Nephron progenitor cell (in vitro differentiated cells): ENCODE measurements around the gene CP.

Source experiments
- DNase-seq: peaks from one replicate; pipeline ENCODE4 v3.0.0; 2021
- H3K27ac Mint-ChIP-seq: 2 replicates; pipeline ENCODE4 v1.8.0; 2021; ENCODE audit warnings: mild to moderate bottlenecking, moderate library complexity, mixed read lengths
- H3K27me3 Mint-ChIP-seq: 2 replicates; pipeline ENCODE4 v1.8.0; 2021; ENCODE audit warnings: mild to moderate bottlenecking, low read depth, mixed read lengths; ENCODE audit not compliant: poor library complexity
- H3K36me3 Mint-ChIP-seq: 2 replicates; pipeline ENCODE4 v1.8.0; 2021; ENCODE audit warnings: low read depth, mixed read lengths
- H3K4me1 Mint-ChIP-seq: 2 replicates; pipeline ENCODE4 v1.8.0; 2021; ENCODE audit warnings: mixed read lengths
- H3K4me3 Mint-ChIP-seq: 2 replicates; pipeline ENCODE4 v1.8.0; 2021; ENCODE audit warnings: mild to moderate bottlenecking, moderate library complexity, mixed read lengths
- H3K9me3 Mint-ChIP-seq: 2 replicates; pipeline ENCODE4 v1.8.0; 2021; ENCODE audit warnings: mild to moderate bottlenecking, moderate library complexity, mixed read lengths
- TF ChIP-seq, protein P1 (sequence below): fragments of 200-600 bp; sonication (generic); IDR thresholded peaks from 2 replicates; pipeline ENCODE4 v1.5.0; 2021; ENCODE audit warnings: antibody characterized with exemption

CP gene

DNA sequence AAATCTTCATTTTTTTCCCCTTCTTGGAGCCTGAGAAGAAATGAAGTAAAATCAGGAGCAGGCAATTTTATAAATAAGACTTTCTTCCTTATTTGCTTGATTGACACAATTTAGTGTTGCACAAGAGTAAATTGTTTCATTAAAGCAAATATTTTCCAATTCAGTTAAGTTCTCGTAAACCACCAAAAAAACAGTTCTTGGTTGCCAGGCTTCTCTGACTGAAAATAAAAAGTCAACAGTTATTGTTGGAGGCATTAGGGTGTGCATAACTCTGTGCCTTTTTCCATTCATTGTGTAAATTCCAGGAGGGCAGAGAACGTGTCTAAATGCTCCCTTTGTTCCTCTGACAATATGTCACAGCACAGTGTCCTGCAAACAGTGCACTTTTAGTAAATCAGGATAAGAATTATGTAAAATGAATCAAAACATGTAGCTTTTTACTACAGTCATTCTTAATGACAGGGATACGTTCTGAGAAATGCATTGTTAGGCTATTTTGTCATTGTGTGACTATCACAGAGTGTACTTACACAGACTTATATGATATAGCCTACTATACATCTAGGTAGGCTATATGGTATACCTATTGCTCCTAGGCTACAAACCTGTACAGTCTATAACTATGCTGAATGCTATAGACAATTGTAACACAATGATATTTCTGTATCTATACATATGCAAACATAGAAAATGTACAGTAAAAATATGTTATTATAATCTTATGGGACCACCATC lies at the start of gene CP:
TSS of gene CP (minus strand) at position 47 of the 735 bp plus-strand sequence. CDS start at position 10, 37 bp downstream.
- Mint-ChIP-seq H3K4me3 (no peak within 1 kb of the TSS), H3K27me3 (no peaks in the 10 kb centered on the region), H3K9me3 (peaks cover 5% of the 10 kb centered on the region), H3K36me3 (no peaks in the 10 kb centered on the region), H3K4me1 (peaks cover 13% of the 10 kb centered on the region), H3K27ac (no peak within 1 kb of the TSS)
- TF ChIP-seq, protein P1, sequence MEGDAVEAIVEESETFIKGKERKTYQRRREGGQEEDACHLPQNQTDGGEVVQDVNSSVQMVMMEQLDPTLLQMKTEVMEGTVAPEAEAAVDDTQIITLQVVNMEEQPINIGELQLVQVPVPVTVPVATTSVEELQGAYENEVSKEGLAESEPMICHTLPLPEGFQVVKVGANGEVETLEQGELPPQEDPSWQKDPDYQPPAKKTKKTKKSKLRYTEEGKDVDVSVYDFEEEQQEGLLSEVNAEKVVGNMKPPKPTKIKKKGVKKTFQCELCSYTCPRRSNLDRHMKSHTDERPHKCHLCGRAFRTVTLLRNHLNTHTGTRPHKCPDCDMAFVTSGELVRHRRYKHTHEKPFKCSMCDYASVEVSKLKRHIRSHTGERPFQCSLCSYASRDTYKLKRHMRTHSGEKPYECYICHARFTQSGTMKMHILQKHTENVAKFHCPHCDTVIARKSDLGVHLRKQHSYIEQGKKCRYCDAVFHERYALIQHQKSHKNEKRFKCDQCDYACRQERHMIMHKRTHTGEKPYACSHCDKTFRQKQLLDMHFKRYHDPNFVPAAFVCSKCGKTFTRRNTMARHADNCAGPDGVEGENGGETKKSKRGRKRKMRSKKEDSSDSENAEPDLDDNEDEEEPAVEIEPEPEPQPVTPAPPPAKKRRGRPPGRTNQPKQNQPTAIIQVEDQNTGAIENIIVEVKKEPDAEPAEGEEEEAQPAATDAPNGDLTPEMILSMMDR: no peak
- DNase-seq: no peak

DNA sequence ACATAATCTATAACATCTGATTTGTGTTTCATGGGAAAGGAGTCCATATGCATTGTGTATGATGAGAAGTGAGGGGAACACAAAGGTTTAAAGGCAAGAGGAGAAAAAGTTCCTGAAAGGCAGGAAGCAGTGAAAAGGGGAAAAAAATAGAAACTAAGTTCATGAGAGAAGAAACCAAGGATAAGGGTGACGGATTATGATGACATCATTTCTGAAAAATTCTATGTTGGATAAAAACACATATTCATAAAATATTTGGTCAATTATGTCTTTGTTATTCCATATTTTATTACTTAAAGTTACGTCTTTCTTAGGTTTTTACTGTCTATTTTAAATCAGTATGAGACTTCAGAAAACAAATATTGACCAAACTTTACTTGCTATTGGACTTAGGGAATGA lies 48.6 kb upstream of the CP start:
- Mint-ChIP-seq H3K4me1 (no peaks in the 10 kb centered on the region), H3K36me3 (no peaks in the 10 kb centered on the region), H3K9me3 (no peaks in the 10 kb centered on the region), H3K4me3 (no peak overlapping the region), H3K27me3 (no peaks in the 10 kb centered on the region), H3K27ac (no peak overlapping the region)
- no peak for DNase-seq
- TF ChIP-seq, protein P1: no peak

DNA sequence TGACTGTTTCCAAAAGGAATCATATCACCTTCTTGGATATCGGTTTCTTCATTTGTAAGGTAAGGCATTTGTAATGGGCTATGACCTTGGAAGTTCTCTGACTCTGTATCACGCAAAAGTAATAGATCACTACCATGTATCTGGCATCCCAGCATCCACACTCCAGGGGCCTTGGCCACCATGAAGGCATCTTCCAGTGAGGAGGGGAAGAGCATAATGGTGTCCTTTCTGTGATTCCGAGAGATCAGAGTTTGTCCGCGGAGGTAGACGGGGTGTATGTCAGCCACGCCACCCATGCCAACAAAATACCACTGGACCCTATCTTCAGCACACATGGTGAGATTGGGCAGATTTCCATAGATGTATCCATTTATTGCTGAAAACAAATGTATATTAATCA lies 48.1 kb upstream of the CP start:
- H3K27me3 Mint-ChIP-seq: no peaks in the 10 kb centered on the region
- H3K4me3 Mint-ChIP-seq: no peak overlapping the region
- no peaks in the 10 kb centered on the region for H3K36me3 Mint-ChIP-seq
- H3K4me1 Mint-ChIP-seq: no peaks in the 10 kb centered on the region
- TF ChIP-seq, protein P1: no peak
- no peak for DNase-seq
- no peak overlapping the region for H3K27ac Mint-ChIP-seq
- H3K9me3 Mint-ChIP-seq: no peaks in the 10 kb centered on the region

DNA sequence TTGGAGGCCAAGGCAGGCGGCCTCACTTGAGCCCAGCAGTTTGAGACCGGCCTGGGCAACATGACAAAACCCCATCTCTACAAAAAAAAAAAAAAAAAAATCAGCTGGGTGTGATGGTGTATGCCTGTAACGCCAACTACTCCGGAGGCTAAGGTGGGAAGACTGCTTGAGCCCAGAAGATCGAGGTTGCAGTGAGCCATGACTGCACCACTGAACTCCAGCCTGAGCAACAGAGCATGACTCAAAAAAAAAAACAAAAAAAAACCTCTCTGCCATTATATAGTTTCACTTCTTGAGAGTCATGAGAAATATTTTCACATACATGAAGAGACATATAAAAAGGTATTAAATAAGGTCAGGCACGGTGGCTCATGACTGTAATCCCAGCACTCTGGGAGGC lies 45.9 kb upstream of the CP start:
- H3K4me3 Mint-ChIP-seq: no peak overlapping the region
- H3K9me3 Mint-ChIP-seq: no peaks in the 10 kb centered on the region
- no peak for DNase-seq
- H3K4me1 Mint-ChIP-seq: no peaks in the 10 kb centered on the region
- no peak overlapping the region for H3K27ac Mint-ChIP-seq
- no peaks in the 10 kb centered on the region for H3K27me3 Mint-ChIP-seq
- H3K36me3 Mint-ChIP-seq: no peaks in the 10 kb centered on the region
- TF ChIP-seq, protein P1: no peak

DNA sequence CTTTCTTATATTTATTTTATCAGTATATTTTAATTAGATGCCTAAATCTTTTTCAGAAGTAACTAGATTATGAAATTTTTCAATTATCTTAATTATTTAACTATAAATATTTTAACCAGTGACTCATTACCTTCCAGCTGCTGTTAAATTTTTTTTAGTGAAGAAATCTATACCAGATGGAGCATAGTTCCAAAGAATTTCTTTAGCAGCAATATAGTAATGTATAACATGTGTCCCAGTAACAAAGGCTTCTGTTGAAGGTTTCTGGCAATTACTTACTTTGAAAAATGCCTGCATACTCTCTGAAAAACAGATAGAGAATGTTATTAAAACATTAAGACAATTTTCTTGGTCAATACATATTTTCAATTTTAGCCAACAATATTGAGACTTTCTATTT lies 45.1 kb upstream of the CP start:
- Mint-ChIP-seq H3K27ac (no peak overlapping the region), H3K27me3 (no peaks in the 10 kb centered on the region), H3K4me1 (no peaks in the 10 kb centered on the region), H3K9me3 (no peaks in the 10 kb centered on the region), H3K36me3 (no peaks in the 10 kb centered on the region), H3K4me3 (no peak overlapping the region)
- TF ChIP-seq, protein P1: no peak
- no peak for DNase-seq

DNA sequence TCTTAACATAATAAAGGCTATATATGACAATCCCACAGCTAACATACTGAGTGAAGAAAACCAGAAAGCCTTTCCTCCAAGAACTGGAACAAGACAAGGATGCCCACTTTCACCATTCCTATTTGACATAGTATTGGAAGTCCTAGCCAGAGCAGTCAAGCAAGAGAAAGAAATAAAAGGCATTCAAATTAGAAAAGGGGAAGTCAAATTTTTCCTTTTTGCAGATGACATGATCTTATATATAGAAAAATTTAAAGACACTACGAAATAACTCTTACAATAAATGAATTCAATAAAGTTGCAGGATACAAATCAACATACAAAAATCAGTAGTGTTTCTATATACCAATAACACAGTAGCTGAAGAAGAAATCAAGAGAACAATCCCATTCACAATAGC lies 42.2 kb upstream of the CP start:
- DNase-seq: no peak
- TF ChIP-seq, protein P1: no peak
- H3K4me1 Mint-ChIP-seq: peaks cover 7% of the 10 kb centered on the region
- no peaks in the 10 kb centered on the region for H3K36me3 Mint-ChIP-seq
- no peaks in the 10 kb centered on the region for H3K27me3 Mint-ChIP-seq
- H3K27ac Mint-ChIP-seq: no peak overlapping the region
- H3K9me3 Mint-ChIP-seq: no peaks in the 10 kb centered on the region
- no peak overlapping the region for H3K4me3 Mint-ChIP-seq
